ENCODE results near the gene IFNAR2. TPM values are rescaled to one million over a fixed set of nuclear protein-coding genes. Genes with fewer than 3 reads are reported as not detected.

IFNAR2 gene
- total RNA-seq, 2 experiments from 2014 or later = 22.1 to 93.5 TPM

- Histone ChIP-seq H3K36me3 (ENCODE audit: insufficient read depth, low read length) (no peaks in the 10 kb centered on the region; the same call in 1 of the 2 replicates), H3K9me2 (ENCODE audit: insufficient read depth, low read length) (no peaks in the 10 kb centered on the region), H2AFZ (ENCODE audit: low read length) (no peak overlapping the region; the same call in 1 of the 2 replicates), H3K4me2 (ENCODE audit: low read length) (peak overlapping the region; percentile 21), H3K79me2 (ENCODE audit: insufficient read depth, low read depth, low read length) (no peaks in the 10 kb centered on the region), H3K4me3 (ENCODE audit: low read depth, low read length, poor library complexity, severe bottlenecking) (peak overlapping the region; percentile 1), H3K27ac (ENCODE audit: low read depth, low read length, poor library complexity, severe bottlenecking) (peak overlapping the region; percentile 21), H3K9me3 (ENCODE audit: low read length) (peaks cover 21% of the 10 kb centered on the region), H3K4me1 (ENCODE audit: insufficient read depth, low read length, poor library complexity, severe bottlenecking) (peaks cover 74% of the 10 kb centered on the region), H4K20me1 (ENCODE audit: insufficient read depth, low read length) (no peaks in the 10 kb centered on the region)
- POLR2A ChIA-PET = interaction anchor here (0.8 to 0.9 kb wide), 2 partner anchors 100 to 169 kb away, joined by 3 read pairs; no protein-coding TSS in a partner anchor
- BruUV-seq (replicated peaks) = no TSS peak
- intact Hi-C loops (cut with micrococcal nuclease; ENCODE audit: unreplicated experiment) = loop anchor here (5.0 kb wide), 1 partner anchor 335 kb away; the partner anchor contains the start of genes GART and SON
- peak; percentile 39; the same call in 1 of the 2 replicates for TF ChIP-seq CTCF (conservative IDR thresholded peaks at IDR 0.05; ENCODE audit: low read length)
- TF ChIP-seq EZH2phosphoT487 (IDR thresholded peaks at IDR 0.05; ENCODE audit: borderline replicate concordance, low read depth, low read length) = no peak
- CTCF ChIA-PET (ENCODE audit: unreplicated experiment) = interaction anchor here (0.7 kb wide), 1 partner anchor 444 kb away, joined by 3 read pairs; no protein-coding TSS in a partner anchor
- DNase-seq (ENCODE audit: low spot score) = peak; percentile 69
These were observed 22.1 kb upstream of the IFNAR2 start for GRCh38 chr21:33207449-33208149.

DNA sequence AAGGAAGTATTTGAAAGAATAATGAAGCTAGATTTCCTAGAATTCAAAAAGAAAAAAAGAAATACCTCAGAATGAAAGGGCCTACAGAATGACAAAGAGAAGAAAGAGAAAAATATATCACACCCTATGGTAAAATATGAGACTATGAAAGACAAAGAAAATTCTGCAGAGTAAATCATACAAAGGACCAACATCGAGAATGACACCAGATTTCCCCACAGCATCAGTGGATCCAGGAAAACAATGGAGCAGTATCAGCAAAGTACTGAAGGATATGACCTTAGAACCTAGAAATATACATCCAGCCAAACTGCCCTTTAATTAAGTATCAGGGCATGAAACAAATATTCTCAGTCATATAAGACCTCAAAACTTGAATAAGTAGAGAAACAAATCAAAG is 21.2 kb upstream of the IFNAR2 start:
- DNase-seq (ENCODE audit: low spot score) = peak; percentile 64
- H3K4me1 ChIP-seq (ENCODE audit: insufficient read depth, low read length, poor library complexity, severe bottlenecking) = peaks cover 74% of the 10 kb centered on the region
- H4K20me1 ChIP-seq (ENCODE audit: insufficient read depth, low read length) = no peaks in the 10 kb centered on the region
- H3K9me2 ChIP-seq (ENCODE audit: insufficient read depth, low read length) = no peaks in the 10 kb centered on the region
- BruUV-seq (replicated peaks) = no TSS peak
- ChIA-PET CTCF (ENCODE audit: unreplicated experiment) (no interaction called here), POLR2A (interaction anchor here (0.7 to 0.9 kb wide), 3 partner anchors 57 to 892 kb away, joined by 3 to 5 read pairs (median 4); partner anchors contain the start of gene IL10RB)
- no peaks in the 10 kb centered on the region; the same call in 1 of the 2 replicates for H3K36me3 ChIP-seq (ENCODE audit: insufficient read depth, low read length)
- no peaks in the 10 kb centered on the region for H3K79me2 ChIP-seq (ENCODE audit: insufficient read depth, low read depth, low read length)
- H3K9me3 ChIP-seq (ENCODE audit: low read length) = peaks cover 21% of the 10 kb centered on the region
- TF ChIP-seq CTCF (conservative IDR thresholded peaks at IDR 0.05; ENCODE audit: low read length) (no peak), EZH2phosphoT487 (IDR thresholded peaks at IDR 0.05; ENCODE audit: borderline replicate concordance, low read depth, low read length) (no peak)
- no peak overlapping the region for H3K4me2 ChIP-seq (ENCODE audit: low read length)
- intact Hi-C loops (cut with micrococcal nuclease; ENCODE audit: unreplicated experiment) = loop anchor here (5.0 kb wide), 1 partner anchor 334 kb away; the partner anchor contains the start of genes GART and SON
- H2AFZ ChIP-seq (ENCODE audit: low read length) = no peak overlapping the region
- no peak overlapping the region for H3K4me3 ChIP-seq (ENCODE audit: low read depth, low read length, poor library complexity, severe bottlenecking)
- H3K27ac ChIP-seq (ENCODE audit: low read depth, low read length, poor library complexity, severe bottlenecking) = peak overlapping the region; percentile 21

- POLR2A ChIA-PET = no interaction called here
- H3K9me3 ChIP-seq (ENCODE audit: low read length) = peaks cover 21% of the 10 kb centered on the region
- H3K4me1 ChIP-seq (ENCODE audit: insufficient read depth, low read length, poor library complexity, severe bottlenecking) = peaks cover 77% of the 10 kb centered on the region
- H3K9me2 ChIP-seq (ENCODE audit: insufficient read depth, low read length) = no peaks in the 10 kb centered on the region
- no peaks in the 10 kb centered on the region; the same call in 1 of the 2 replicates for H3K36me3 ChIP-seq (ENCODE audit: insufficient read depth, low read length)
- no TSS peak for BruUV-seq (replicated peaks)
- H3K79me2 ChIP-seq (ENCODE audit: insufficient read depth, low read depth, low read length) = no peaks in the 10 kb centered on the region
- peak overlapping the region; percentile 99 for H3K27ac ChIP-seq (ENCODE audit: low read depth, low read length, poor library complexity, severe bottlenecking)
- H2AFZ ChIP-seq (ENCODE audit: low read length) = peak overlapping the region; percentile 45
- TF ChIP-seq CTCF (conservative IDR thresholded peaks at IDR 0.05; ENCODE audit: low read length) (no peak), EZH2phosphoT487 (IDR thresholded peaks at IDR 0.05; ENCODE audit: borderline replicate concordance, low read depth, low read length) (no peak)
- intact Hi-C loops (cut with micrococcal nuclease; ENCODE audit: unreplicated experiment) = no loop called here
- H3K4me2 ChIP-seq (ENCODE audit: low read length) = peak overlapping the region; percentile 62
- no peak for DNase-seq (ENCODE audit: low spot score)
- peak overlapping the region; percentile 25 for H3K4me3 ChIP-seq (ENCODE audit: low read depth, low read length, poor library complexity, severe bottlenecking)
- CTCF ChIA-PET (ENCODE audit: unreplicated experiment) = no interaction called here
- H4K20me1 ChIP-seq (ENCODE audit: insufficient read depth, low read length) = no peaks in the 10 kb centered on the region
These were observed 18.4 kb upstream of the IFNAR2 start for GRCh38 chr21:33211305-33211704.

All from OCI-LY7 (cell line).